GM18498 (cell line): ENCODE measurements around the gene EVX2.

Experiments
- ATAC-seq: cut with Tn5 transposase; IDR thresholded peaks from one replicate; pipeline ENCODE4 v1.9.1; 2021; ENCODE audit warnings: mild to moderate bottlenecking, moderate library complexity; ENCODE audit not compliant: unreplicated experiment

The EVX2 gene

DNA sequence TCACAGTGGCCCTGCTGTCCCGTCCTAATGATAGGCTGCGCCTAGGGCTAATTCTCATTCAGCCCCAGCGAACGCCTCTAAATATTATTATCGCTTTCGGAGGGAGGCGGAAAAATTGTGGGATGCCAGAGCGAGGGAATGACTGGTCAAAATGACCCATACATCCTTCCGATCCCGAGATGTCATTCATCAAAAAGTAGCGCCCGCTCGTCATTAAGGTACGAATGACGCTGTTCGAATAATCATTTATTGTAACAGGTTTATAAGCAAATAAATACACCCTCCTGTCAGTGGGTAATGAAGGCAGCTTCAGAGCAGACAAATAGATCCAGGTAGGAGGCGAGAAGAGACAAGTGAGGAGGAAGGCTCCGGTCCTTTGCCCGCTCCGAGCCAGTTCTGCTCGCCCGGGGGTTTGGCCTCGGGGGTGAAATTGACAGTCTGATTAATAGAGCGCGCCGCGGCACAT, at the start of gene EVX2:
Gene EVX2, minus strand, starts transcription at position 167 of the 466 bp plus-strand sequence. CDS start 186 bp downstream, outside the sequence.
- ATAC-seq: no peak

DNA sequence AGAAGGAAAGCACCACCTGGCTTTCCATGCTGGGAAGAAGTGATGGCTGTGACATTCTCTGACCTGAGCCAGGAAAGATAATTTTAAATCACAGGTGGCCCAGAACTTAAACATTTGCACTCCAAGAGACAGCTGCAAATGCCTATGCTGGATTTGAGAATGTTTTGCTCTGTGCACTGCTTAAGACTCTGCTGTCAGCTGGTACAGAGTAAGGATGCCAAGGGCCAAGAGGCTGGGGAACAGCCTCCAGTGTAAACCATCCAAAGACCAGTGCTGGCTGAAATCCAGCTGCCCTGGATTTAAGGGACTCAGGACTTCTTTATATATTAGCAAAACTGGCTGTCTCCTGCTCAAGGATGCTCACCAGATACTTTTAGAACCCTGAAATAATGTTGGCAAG, 49.6 kb upstream of the EVX2 start:
- ATAC-seq: no peak

DNA sequence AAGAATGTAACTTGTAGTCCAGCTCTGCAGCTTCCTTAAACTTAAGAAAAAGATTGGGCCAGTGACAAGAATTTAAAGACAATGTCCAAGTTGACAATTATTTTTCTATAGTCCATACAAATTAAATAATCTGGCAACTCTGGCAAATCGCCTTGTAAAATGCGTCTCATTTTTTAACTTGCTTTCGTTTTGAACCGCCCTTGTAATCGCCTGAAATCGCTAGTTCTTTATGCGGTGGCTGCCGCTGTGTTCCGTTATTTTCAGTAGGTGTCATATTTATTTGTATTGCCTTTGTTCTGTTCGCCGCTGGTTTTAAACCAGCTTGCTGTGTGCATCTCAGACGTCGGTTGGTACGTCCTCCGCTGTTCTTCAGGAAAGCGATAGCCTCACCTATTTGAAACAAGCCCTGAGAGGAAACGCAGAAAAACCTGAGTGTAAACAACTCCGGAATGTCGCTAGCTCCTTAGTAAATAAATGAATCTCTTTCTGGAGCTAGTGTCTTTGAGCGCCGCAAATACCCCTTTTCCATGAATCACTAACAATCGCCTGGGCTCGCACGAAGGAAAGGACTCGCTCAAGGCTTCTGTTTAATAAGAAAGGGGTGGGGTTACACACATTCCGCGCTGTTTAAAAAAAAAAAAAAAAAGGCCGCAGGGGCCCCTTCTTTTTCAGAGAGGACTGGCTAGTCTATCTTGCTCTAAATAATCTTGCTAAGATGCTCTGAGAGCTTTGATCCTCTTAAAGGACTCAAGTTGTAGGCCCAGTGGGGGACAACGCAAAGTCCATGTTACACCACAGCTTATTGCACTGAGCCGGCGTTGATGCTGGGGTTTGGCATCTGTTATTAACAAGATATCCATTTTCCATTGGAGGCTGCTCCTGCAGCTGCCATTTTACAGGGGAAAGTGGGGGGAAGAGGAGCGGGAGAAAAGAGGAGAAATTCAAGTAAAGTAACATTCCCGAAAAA, 48.7 kb upstream of the EVX2 start:
- ATAC-seq: no peak

DNA sequence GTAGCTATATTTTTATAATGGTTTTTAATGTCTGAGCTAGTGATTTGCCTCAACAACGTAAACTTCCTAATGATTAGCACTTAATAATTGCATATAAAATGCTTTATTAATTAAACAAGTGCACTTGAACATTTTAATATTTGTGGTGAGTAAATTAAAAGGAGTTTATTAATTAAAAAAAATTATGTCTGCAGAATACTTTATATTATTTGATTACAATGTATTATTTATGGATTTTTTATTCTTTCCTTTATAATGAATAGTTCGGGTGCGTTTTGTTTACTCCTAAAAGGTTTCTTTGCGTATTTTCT, 48.0 kb upstream of the EVX2 start:
- no peak for ATAC-seq

DNA sequence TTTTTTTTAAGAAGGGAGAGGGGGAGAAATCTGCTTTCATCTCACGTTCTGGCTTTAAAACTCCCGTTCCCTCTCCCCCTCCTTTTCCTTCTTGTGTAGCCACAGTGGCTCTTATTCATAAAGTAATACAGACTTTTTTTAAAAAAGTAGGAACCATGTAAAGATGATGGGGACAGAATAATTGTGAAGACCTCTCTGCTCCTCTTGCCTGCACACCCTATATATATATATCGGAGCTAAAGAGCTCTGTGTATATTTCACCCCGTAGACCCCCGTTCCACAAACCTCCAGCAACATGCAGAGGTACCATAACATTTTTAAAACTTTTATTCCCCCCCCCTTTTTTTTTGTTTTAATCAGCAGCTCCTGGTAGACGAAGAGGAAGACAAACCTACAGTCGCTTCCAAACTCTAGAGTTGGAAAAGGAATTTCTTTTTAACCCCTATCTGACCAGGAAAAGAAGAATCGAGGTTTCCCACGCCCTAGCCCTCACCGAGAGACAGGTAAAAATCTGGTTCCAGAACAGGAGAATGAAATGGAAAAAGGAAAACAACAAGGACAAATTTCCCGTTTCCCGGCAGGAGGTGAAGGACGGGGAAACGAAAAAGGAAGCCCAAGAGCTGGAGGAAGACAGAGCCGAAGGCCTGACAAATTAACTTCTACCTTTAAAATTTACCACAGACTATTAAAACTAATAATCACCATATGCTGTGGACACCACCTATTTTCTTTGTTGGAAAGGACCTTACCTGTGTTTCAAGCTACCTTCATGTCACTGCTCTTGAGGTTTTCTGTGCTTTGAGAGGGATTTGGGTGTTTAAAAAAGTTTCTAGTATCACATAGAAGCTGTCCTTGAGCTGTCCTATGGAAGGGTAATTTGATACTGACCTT, 47.4 kb upstream of the EVX2 start:
- ATAC-seq: no peak

DNA sequence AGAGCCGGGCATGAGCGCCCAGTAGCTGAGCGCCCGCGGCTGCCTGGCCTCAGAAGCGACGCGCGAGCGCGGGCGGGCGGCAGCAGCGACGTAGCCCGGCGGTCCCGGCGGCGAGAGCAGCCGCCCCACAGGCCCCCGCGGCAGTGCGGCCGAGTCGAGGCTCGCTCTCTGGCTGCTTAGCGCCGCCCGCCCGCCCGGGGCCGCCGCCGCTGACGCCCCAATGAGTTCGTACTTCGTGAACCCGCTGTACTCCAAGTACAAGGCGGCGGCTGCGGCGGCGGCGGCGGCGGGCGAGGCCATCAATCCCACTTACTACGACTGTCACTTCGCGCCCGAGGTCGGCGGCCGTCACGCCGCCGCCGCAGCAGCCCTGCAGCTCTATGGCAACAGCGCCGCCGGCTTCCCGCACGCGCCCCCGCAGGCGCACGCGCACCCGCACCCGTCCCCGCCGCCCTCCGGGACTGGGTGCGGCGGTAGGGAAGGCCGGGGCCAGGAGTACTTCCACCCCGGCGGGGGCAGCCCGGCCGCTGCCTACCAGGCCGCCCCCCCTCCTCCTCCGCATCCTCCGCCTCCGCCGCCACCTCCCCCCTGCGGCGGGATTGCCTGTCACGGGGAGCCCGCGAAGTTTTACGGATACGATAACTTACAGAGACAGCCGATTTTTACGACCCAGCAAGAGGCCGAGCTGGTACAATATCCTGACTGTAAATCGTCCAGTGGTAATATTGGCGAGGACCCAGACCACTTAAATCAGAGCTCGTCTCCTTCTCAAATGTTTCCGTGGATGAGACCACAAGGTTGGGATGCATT, 46.6 kb upstream of the EVX2 start:
- ATAC-seq: no peak

DNA sequence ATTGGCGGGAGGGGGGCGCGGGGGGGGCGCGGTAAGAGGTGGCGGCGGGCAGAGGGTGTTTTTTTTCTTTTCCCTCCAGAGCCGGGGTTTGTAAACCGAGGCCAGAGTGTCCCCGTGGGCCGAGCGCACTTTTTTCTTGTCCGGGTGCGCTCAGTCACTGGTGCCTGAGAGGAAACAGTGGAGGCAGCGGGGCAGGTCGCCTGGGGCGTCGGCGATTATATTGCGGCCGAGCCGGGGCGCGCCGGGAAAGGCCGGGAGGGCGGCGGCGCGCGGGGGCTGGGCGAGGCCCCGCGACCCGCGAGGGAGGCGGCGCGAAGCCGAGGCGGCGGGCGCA, 46.0 kb upstream of the EVX2 start:
- no peak for ATAC-seq

DNA sequence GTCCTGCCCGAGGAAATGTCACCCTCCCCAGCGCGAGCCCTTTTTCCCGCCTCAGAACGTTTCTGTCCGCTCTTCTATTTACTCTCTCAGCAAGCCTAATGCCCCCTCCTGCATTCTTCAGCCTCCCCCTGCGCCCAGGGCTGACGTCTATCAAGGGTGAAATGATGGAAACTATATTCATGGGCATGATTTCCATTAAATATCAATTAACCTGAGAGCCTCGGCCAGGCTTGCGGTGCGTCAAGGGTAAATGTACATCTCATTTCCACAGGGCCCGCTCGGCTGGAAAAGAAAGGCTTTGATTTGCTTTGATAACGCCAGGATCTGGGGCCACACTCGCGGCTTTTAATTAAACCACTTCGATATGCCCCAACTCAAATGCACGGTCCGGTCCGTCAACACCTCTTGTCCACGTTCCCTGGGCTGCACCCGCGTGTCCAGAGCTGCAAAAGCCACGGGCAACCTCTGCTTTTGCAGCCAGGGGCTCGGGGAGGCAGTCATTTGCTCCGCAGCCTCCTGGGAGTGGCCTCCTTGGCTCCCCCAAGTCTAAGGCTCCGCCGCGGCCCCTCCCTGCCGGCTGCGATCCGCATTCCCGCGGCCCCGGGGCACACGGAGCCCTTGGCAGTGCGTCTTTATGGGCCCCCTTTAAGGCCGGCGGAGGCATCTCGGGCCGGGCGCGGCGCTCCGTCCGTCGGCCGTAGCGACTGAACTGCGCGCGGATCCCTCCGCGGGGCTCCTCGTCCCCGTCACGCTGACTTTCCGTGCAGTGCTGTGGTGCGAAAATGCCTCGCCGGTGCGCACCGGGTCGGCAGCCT, 45.4 kb upstream of the EVX2 start, which contains the start of gene HOXD8:
Gene HOXD8, plus strand, starts transcription at position 724 of the 815 bp plus-strand sequence. CDS start 662 bp downstream, outside the sequence.
- ATAC-seq: no peak

DNA sequence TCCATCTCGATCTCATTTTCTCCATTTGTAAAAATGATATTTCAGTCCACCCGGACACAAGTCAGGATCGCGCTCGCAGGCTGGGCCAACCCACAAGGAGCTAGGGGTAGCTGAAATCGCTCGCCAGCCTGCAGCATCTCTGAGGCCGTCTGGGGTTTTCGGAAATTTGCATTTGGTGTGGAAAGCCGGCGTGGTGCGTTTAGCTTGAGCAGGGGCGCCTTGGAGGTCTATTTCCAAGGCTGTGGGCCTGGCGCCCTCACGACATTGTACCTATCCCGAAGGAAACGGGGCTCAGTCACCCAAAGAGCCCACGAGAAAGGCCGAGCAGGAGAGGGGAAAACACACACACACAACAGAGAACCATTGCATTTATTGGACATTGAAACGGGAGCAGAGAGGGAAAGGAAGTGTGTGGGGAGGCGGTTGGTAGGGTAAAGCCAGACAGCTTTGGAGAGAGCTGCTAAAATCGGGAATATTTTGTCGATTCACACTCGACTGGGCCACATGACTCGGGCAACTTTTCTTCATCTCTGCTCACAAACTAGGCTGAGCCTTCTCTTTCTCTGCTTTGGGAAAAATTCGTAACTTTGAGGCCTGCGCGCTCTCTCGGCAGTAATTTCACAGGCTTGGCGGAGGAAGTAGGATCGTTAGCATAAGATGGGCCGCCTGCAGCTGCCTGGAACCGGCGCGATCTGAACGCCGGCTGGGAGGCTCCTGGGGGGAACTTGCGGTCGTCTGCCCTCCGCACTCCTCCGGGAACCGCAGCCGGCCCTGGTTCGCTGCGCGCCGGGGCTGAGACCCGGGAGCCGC, 44.6 kb upstream of the EVX2 start:
- ATAC-seq: no peak

DNA sequence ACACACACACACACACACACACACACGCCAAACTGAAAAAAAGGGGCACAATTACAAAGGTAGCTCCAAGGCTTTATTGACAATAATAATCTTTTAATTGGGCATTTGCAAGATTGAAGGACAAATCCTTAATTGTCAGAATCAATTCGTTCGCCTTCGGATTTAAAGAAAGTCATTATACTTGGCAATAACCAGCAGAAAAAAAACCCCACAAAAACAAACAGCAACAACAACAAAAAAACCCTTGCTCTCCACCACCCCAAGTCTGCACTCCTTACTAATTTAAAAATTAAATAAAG, 44.0 kb upstream of the EVX2 start:
- no peak for ATAC-seq

DNA sequence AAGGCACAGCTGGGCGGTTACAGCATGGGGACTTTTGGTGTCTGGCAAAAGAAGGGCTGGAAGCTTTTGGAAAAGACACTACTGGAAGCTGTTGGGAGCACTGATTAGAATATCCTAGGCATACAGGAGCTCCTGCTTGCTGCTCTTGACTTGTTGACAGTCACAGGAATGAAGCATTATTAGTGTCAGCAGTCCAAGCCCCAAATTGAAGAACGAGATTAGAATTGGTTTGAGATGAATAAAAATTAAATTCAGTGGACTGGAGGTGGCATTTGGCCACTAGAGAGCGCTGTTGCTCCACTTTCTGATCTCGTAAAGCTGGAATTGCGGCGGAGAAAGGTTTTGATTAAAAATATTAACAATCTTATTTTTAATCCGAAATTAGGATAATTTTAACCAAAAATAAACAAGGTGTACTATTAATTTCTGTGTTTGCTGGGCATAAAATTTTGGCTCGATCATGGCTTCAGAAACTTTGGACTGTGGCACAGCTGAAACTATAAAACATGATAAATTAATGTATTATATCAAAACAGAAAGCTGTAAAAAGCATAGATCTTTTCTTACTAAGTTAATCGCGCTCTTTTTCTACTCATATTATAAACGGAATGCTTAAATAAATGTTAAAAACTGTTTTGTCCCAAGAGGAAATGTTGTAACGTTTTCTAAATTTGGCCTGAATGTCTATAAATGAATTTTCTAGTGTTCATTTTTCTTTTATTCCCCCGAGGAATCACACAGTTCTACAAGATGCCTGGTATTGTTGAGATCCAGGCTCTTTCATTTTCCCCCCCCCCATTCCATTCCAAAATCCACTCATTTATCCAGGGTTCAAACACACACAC, 43.4 kb upstream of the EVX2 start:
- ATAC-seq: no peak

DNA sequence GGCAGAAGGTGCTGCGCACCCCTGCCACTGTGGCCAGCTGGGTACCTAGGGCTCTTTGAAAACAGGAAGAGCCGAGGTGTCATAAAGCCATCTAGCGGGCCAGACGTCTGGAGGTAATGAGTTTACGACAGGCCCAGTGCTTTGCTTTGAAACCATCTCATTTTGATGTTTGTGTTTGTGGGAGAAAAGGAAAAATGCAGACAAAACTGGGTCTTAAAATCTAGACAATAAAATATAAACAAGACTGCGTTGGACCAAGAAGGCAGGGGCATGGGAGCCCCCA, 42.0 kb upstream of the EVX2 start:
- ATAC-seq: no peak

DNA sequence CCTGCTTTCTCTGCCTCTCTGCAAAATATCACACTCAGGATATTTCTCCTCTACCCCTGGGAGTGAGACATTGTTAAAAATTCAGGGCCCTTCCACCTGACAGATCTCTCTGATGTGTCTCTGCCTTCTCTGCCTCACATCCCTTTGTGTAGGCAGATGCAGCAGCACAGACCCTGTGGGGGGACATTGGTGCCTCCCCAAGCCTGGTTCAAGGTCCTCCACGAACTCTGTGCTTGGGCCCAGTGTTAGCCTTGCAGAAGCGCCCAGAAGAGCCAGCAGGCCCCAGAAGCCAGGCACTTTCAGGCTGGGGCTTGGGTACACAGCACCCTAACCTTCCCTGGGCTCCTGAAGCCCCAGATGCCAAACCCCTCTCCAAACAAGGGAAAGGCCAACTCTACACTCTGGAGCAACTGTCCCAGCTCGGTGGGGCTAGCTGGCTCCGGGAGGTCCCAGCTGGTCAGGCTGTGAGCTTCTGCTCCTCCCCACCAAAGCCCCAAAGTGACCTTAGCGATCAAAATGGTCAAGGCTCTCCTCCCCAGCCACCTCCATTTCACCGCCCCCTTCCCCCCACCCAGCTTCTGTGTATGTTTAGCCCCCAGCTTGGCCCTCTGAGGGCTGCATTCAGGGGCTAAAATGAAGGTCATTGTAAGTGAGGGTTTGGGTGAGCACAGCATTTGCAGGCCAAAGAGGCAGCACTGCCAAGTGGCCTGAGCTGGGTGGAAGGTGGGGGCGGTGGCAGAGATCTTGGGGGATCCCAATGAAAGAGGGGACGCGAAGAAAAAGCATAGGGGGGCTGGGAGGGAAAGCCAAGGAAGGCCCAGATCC, 41.4 kb upstream of the EVX2 start:
- no peak for ATAC-seq

DNA sequence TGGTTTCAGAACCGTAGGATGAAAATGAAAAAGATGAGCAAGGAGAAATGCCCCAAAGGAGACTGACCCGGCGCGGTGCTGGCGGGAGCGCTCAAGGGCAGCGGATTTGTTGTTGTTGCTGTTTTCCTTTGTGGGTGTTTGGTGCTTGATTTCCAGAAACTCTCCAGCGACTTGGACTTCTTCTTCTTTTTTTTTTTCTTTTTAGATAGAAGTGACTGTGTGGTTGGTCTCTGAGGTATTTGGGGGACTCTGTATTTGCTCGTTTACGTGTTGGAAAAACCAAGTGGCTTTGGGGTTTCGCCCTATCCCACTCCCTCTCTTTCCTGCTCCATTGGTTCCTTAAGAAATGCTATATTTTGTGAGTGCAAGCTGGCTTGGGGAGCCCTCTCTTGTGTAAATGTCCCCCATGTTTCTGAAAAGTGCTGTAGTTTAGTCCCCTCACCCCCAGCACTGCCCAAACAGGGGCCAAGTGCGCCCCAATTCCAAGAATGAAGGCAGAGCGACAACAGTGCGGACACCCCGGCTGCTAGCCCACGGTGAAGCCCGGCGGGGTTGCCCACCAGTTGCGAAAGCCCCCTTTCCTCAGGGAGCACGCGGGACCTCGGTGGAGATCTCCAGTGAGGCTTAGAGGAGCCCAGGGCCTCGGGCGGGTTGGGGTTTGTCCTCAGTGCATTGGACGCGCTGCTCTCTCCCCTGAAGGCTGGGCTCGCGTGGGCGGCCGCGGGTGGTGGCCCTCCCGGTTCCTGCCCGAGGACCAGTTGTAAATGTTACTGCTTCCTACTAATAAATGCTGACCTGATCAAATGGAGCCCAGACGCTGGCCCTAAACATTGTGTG, 40.6 kb upstream of the EVX2 start:
- ATAC-seq: no peak

DNA sequence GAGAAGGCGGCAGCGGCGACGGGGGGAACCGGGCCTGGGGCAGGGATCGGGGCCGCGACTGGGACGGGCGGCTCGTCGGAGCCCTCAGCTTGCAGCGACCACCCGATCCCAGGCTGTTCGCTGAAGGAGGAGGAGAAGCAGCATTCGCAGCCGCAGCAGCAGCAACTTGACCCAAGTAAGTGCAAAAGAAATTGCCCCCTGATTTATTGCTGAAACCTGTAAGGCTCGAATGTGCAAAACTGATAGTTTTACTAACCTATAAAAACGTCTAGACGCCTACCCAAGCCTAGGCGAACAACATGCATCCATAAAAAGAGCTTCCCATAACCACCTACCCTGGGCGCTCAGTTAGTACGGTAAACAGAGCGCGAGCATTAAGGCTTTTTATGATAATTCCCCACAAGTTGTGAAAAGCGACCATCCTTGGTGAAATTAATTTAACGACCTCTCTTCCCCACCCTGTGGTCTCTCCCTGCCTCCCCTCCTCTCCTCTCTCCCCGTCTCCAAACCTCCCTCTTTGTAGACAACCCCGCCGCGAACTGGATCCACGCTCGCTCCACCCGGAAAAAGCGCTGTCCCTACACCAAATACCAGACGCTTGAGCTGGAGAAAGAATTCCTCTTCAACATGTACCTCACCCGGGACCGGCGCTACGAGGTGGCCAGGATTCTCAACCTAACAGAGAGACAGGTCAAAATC, 39.8 kb upstream of the EVX2 start:
- ATAC-seq: no peak

DNA sequence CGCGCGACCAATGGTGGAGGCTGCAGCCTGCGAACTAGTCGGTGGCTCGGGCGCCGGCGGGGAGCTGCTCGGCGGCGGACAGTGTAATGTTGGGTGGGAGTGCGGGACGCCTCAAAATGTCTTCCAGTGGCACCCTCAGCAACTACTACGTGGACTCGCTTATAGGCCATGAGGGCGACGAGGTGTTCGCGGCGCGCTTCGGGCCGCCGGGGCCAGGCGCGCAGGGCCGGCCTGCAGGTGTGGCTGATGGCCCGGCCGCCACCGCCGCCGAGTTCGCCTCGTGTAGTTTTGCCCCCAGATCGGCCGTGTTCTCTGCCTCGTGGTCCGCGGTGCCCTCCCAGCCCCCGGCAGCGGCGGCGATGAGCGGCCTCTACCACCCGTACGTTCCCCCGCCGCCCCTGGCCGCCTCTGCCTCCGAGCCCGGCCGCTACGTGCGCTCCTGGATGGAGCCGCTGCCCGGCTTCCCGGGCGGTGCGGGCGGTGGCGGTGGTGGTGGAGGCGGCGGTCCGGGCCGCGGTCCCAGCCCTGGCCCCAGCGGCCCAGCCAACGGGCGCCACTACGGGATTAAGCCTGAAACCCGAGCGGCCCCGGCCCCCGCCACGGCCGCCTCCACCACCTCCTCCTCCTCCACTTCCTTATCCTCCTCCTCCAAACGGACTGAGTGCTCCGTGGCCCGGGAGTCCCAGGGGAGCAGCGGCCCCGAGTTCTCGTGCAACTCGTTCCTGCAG, 39.1 kb upstream of the EVX2 start, which contains the start of gene HOXD9:
Gene HOXD9, plus strand, starts transcription at position 37 of the 728 bp plus-strand sequence. Its CDS starts 50 bp downstream, at position 87.
- ATAC-seq: no peak
